Naive thymus-derived CD4-positive, alpha-beta T cell (primary cell): ENCODE data around the gene GALNT2. TPM values are rescaled to one million over a fixed set of nuclear protein-coding genes. Genes with fewer than 3 reads are reported as not detected.

Experiments used
- ATAC-seq: fragments of 150-1000 bp; cut with Tn5 transposase; 2 replicates; pipeline ENCODE4 v1.10.0; 2021; ENCODE audit warnings: mild to moderate bottlenecking, moderate library complexity
- CTCF ChIA-PET: fragments of 350-600 bp; sonication (Branson Sonifier 250); formaldehyde crosslinking; loops from one replicate; lab custom pipeline; 2021; ENCODE audit warnings: antibody characterized with exemption; lab: Charles Lee
- POLR2A ChIA-PET: fragments of 350-600 bp; sonication (Branson Sonifier 250); formaldehyde crosslinking; loops from one replicate; lab custom pipeline; 2021; ENCODE audit warnings: antibody characterized with exemption, inconsistent platforms; lab: Charles Lee
- DNase-seq, 9 donors: peaks; one replicate each; pipeline versions ENCODE4 v3.0.0 to v3.0.0-alpha.2; 2020 to 2022; ENCODE audit warnings: mixed read lengths in 1 of 9
- H3K27ac ChIP-seq: one replicate; pipeline ENCODE4 v1.7.0; 2013; ENCODE audit warnings: mild to moderate bottlenecking, low read depth, low read length, moderate library complexity
- H3K27me3 ChIP-seq, 2 donors: one replicate each; pipeline ENCODE4 v1.7.0; 2013; ENCODE audit warnings: low read length in 2 of 2, mild to moderate bottlenecking in 2 of 2, moderate library complexity in 2 of 2; ENCODE audit not compliant: control insufficient read depth in 2 of 2, insufficient read depth in 2 of 2
- H3K36me3 ChIP-seq, 3 experiments: 1 replicate in 2 of 3; 2 replicates in 1 of 3; pipeline ENCODE4 v1.7.0; 2013; ENCODE audit warnings: low read length in 3 of 3, mild to moderate bottlenecking in 3 of 3, moderate library complexity in 1 of 3; ENCODE audit not compliant: insufficient read depth in 3 of 3, control insufficient read depth in 2 of 3
- H3K4me1 ChIP-seq, 2 donors: one replicate each; pipeline ENCODE4 v1.7.0; 2013; ENCODE audit warnings: low read length in 2 of 2, mild to moderate bottlenecking in 2 of 2, moderate library complexity in 1 of 2; ENCODE audit not compliant: control insufficient read depth in 2 of 2, insufficient read depth in 2 of 2
- H3K4me3 ChIP-seq: 2 replicates; pipeline ENCODE4 v1.7.0; 2013; ENCODE audit warnings: mild to moderate bottlenecking, low read length
- H3K9me3 ChIP-seq, 3 experiments: 1 replicate in 2 of 3; 2 replicates in 1 of 3; pipeline ENCODE4 v1.7.0; 2013; ENCODE audit warnings: low read length in 3 of 3; ENCODE audit not compliant: control insufficient read depth in 2 of 3
- H3K27ac Mint-ChIP-seq, 9 donors: one replicate each; pipeline ENCODE4 v1.8.0; 2020 to 2022; ENCODE audit warnings: mixed read lengths in 9 of 9, mild to moderate bottlenecking in 8 of 9, moderate library complexity in 5 of 9, inconsistent platforms in 2 of 9
- H3K27me3 Mint-ChIP-seq, 5 donors: one replicate each; pipeline ENCODE4 v1.8.0; 2021 to 2022; ENCODE audit warnings: mixed read lengths in 5 of 5, mild to moderate bottlenecking in 1 of 5
- H3K36me3 Mint-ChIP-seq, 5 donors: one replicate each; pipeline ENCODE4 v1.8.0; 2020 to 2022; ENCODE audit warnings: mixed read lengths in 5 of 5, mild to moderate bottlenecking in 3 of 5, inconsistent platforms in 1 of 5
- H3K4me1 Mint-ChIP-seq, 7 donors: one replicate each; pipeline ENCODE4 v1.8.0; 2020 to 2022; ENCODE audit warnings: mixed read lengths in 7 of 7, mild to moderate bottlenecking in 3 of 7, inconsistent platforms in 1 of 7
- H3K4me3 Mint-ChIP-seq, 10 donors: one replicate each; pipeline ENCODE4 v1.8.0; 2020 to 2022; ENCODE audit warnings: mild to moderate bottlenecking in 10 of 10, mixed read lengths in 10 of 10, moderate library complexity in 6 of 10, inconsistent platforms in 2 of 10
- H3K9me3 Mint-ChIP-seq, 11 donors: one replicate each; pipeline ENCODE4 v1.8.0; 2020 to 2022; ENCODE audit warnings: mixed read lengths in 11 of 11, mild to moderate bottlenecking in 4 of 11, inconsistent platforms in 1 of 11, moderate library complexity in 1 of 11
- intact Hi-C, 2 donors: fragments of 100-400 bp; cut with micrococcal nuclease; formaldehyde crosslinking; loops; one replicate each; pipeline ENCODE4 v1.15.1; 2023
- polyA plus RNA-seq, 2 donors: library from polyadenylated mRNA; unstranded; fragments of 300-500 nt; fragmentation: Illumina TruSeq; gene quantifications; one replicate each; pipeline ENCODE4 v1.2.3, GENCODE V29; 2021
- total RNA-seq, 6 experiments: library from RNA in 5 of 6; stranded (reverse) in 5 of 6; gene quantifications; 1 replicate in 5 of 6; 2 replicates in 1 of 6; pipeline ENCODE4 v1.2.3 and lab custom pipeline; 2021 to 2026

GALNT2 gene
- total and polyA plus RNA-seq, 7 experiments from 2014 or later: 12.0 to 32.7 (median 23.3) TPM

- peaks cover 0 to 4% (median 0%) of the 10 kb centered on the region in 11 donors for H3K9me3 Mint-ChIP-seq
- H3K4me3 Mint-ChIP-seq: no peak overlapping the region
- Histone ChIP-seq H3K27ac (no peak overlapping the region), H3K4me3 (no peak overlapping the region), H3K4me1 (no peaks in the 10 kb centered on the region), H3K36me3 (no peaks in the 10 kb centered on the region), H3K27me3 (no peaks in the 10 kb centered on the region), H3K9me3 (no peaks in the 10 kb centered on the region)
- peaks cover 16 to 43% (median 27%) of the 10 kb centered on the region in 7 donors for H3K4me1 Mint-ChIP-seq
- no peak overlapping the region for H3K27ac Mint-ChIP-seq
- DNase-seq (no peak), ATAC-seq (no peak)
- H3K27me3 Mint-ChIP-seq: no peaks in the 10 kb centered on the region
- ChIA-PET POLR2A (no interaction called here), CTCF (no interaction called here)
- peaks cover 0 to 38% (median 12%) of the 10 kb centered on the region in 5 donors for H3K36me3 Mint-ChIP-seq
- intact Hi-C loops: no loop called here
Observed at GRCh38 chr1:230218667-230219066, 151.6 kb downstream of the GALNT2 start.

GRCh38 chr1:230219174-230220067, 152.4 kb downstream of the GALNT2 start:
- no peaks in the 10 kb centered on the region for H3K9me3 ChIP-seq
- ATAC-seq (no peak), DNase-seq (no peak)
- H3K4me1 ChIP-seq: no peaks in the 10 kb centered on the region
- Mint-ChIP-seq H3K4me3 (no peak overlapping the region), H3K36me3 (peaks cover 0 to 35% (median 12%) of the 10 kb centered on the region in 5 donors), H3K27me3 (no peaks in the 10 kb centered on the region), H3K4me1 (peaks cover 17 to 41% (median 25%) of the 10 kb centered on the region in 7 donors), H3K27ac (peak overlapping the region in 2 of 9 donors; percentile 14 to 49), H3K9me3 (peaks cover 0 to 4% (median 0%) of the 10 kb centered on the region in 11 donors)
- intact Hi-C loops: no loop called here
- no peaks in the 10 kb centered on the region for H3K27me3 ChIP-seq
- H3K27ac ChIP-seq: no peak overlapping the region
- H3K36me3 ChIP-seq: no peaks in the 10 kb centered on the region
- ChIA-PET CTCF (no interaction called here), POLR2A (no interaction called here)
- H3K4me3 ChIP-seq: no peak overlapping the region

DNA sequence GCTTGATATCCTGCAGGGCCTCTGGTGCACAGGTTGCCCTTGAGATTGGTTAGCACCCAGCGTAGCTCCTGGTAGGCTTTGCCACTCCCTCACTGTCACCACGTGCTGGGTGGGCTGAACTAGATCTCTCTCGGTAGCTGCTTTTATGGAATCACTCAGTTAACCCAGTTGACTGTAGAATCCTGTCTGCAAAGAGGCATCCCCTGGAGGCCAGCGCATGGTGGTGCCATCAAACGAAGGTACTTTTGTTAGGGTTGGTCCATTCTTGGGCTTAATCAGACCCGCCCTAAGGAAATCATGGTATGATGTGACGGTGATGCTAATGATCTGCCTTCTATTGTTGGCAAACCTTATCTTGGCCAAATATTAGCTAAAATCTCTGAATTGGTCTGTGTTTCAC, 153.4 kb downstream of the GALNT2 start:
- ATAC-seq (no peak), DNase-seq (no peak)
- Histone ChIP-seq H3K4me3 (no peak overlapping the region), H3K4me1 (no peaks in the 10 kb centered on the region), H3K27ac (no peak overlapping the region), H3K9me3 (no peaks in the 10 kb centered on the region), H3K36me3 (no peaks in the 10 kb centered on the region), H3K27me3 (no peaks in the 10 kb centered on the region)
- ChIA-PET POLR2A (no interaction called here), CTCF (no interaction called here)
- H3K36me3 Mint-ChIP-seq: peaks cover 0 to 41% (median 12%) of the 10 kb centered on the region in 5 donors
- H3K4me3 Mint-ChIP-seq: no peak overlapping the region
- H3K4me1 Mint-ChIP-seq: peaks cover 12 to 37% (median 23%) of the 10 kb centered on the region in 7 donors
- peak overlapping the region in 2 of 9 donors; percentile 6 to 26 for H3K27ac Mint-ChIP-seq
- intact Hi-C loops: no loop called here
- peaks cover 0 to 4% (median 0%) of the 10 kb centered on the region in 11 donors for H3K9me3 Mint-ChIP-seq
- H3K27me3 Mint-ChIP-seq: no peaks in the 10 kb centered on the region

GRCh38 chr1:230220907-230221306, 153.9 kb downstream of the GALNT2 start:
- intact Hi-C loops: no loop called here

DNA sequence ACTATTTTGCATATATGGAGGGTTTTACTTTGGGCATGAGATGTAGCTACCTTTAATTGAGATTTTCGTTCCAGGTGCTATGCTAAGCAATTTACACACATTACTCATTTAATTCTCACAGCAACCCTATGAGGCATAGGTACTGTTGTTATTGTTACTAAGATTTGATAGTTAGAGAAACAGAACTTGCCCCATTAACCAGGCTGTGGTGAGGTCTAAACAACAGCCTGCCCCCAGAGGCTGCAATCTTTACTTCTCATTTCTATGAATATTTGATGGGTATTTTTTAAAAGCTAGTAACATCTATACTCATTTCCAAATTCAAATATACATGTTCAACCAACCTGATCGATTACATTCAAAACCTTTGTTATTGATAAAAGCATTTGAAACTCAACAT, 155.6 kb downstream of the GALNT2 start:
- H3K36me3 ChIP-seq: no peaks in the 10 kb centered on the region
- intact Hi-C loops: no loop called here
- no peak overlapping the region for H3K27ac ChIP-seq
- CTCF ChIA-PET: no interaction called here
- no peak overlapping the region for H3K4me3 ChIP-seq
- H3K4me1 Mint-ChIP-seq: peaks cover 1 to 31% (median 23%) of the 10 kb centered on the region in 7 donors
- no peak overlapping the region for H3K27ac Mint-ChIP-seq
- POLR2A ChIA-PET: no interaction called here
- ATAC-seq: no peak
- peaks cover 0 to 37% (median 3%) of the 10 kb centered on the region in 5 donors for H3K36me3 Mint-ChIP-seq
- H3K4me3 Mint-ChIP-seq: no peak overlapping the region
- DNase-seq: no peak
- H3K9me3 Mint-ChIP-seq: no peaks in the 10 kb centered on the region
- H3K27me3 ChIP-seq: no peaks in the 10 kb centered on the region
- no peaks in the 10 kb centered on the region for H3K9me3 ChIP-seq
- H3K27me3 Mint-ChIP-seq: no peaks in the 10 kb centered on the region
- no peaks in the 10 kb centered on the region for H3K4me1 ChIP-seq

More at GRCh38 chr1:230220907-230221306, 153.9 kb downstream of the GALNT2 start:
- Mint-ChIP-seq H3K4me1 (peaks cover 12 to 37% (median 23%) of the 10 kb centered on the region in 7 donors), H3K36me3 (peaks cover 0 to 38% (median 8%) of the 10 kb centered on the region in 5 donors), H3K27ac (peak overlapping the region in 2 of 9 donors; percentile 6 to 26), H3K4me3 (no peak overlapping the region), H3K9me3 (peaks cover 0 to 4% (median 0%) of the 10 kb centered on the region in 11 donors), H3K27me3 (no peaks in the 10 kb centered on the region)
- H3K27ac ChIP-seq: no peak overlapping the region
- no peak for DNase-seq
- H3K36me3 ChIP-seq: no peaks in the 10 kb centered on the region
- ChIA-PET CTCF (no interaction called here), POLR2A (no interaction called here)
- H3K9me3 ChIP-seq: no peaks in the 10 kb centered on the region
- no peaks in the 10 kb centered on the region for H3K27me3 ChIP-seq
- no peaks in the 10 kb centered on the region for H3K4me1 ChIP-seq
- no peak overlapping the region for H3K4me3 ChIP-seq
- no peak for ATAC-seq

DNA sequence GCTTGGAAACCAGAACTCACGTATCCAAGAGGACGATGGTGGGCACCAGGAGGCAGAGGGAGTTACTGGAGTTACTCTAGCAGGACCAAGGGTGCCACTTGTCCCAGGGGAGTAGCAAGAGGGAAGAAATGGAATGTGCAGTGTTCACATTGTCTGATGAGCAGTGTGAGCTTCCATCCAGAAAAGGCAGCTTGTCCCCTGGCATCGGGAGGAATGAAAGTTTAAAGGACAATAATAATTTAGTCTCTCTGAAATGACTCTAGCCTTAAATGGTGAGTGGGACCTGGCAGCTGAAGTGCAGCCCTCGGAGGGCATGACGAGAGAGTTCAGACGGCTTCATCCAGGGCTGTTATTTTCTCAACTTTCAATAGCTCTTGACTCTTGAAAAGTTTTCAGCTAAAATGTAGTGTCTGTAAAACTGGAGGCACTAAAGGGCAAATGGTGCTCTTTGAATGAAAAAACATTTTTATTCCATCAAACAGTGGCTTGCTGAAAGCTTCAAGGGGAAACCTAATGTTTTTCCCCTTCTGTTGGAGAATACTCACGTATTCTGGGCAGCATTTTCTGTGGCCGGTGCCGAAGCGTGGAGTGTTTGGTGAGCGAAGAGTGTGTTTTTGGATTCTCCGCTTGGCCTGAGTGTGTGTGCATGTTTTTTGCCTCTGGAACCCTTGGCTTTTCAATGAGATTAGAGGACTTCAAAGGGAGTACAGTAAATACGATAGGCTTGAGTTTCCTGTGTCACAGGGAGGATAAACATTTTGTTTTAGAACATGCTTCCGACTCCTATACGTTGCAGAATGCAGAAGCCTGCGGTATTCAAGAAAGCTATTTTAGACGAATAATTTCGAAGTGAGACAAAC, 157.3 kb downstream of the GALNT2 start:
- Mint-ChIP-seq H3K36me3 (peaks cover 0 to 33% (median 6%) of the 10 kb centered on the region in 5 donors), H3K4me1 (peaks cover 0 to 26% (median 22%) of the 10 kb centered on the region in 7 donors), H3K27me3 (no peaks in the 10 kb centered on the region), H3K27ac (peak overlapping the region in 1 of 9 donors; percentile 17), H3K4me3 (no peak overlapping the region), H3K9me3 (no peaks in the 10 kb centered on the region)
- intact Hi-C loops: no loop called here
- DNase-seq (no peak), ATAC-seq (no peak)
- no peaks in the 10 kb centered on the region for H3K36me3 ChIP-seq
- POLR2A ChIA-PET: interaction anchor here (0.6 kb wide), 1 partner anchor 1035 kb away, joined by 3 read pairs; no protein-coding TSS in a partner anchor
- no peaks in the 10 kb centered on the region for H3K27me3 ChIP-seq
- no peak overlapping the region for H3K27ac ChIP-seq
- CTCF ChIA-PET: interaction anchor here (0.6 kb wide), 1 partner anchor 10 kb away, joined by 3 read pairs; no protein-coding TSS in a partner anchor
- H3K4me3 ChIP-seq: no peak overlapping the region
- H3K9me3 ChIP-seq: no peaks in the 10 kb centered on the region
- no peaks in the 10 kb centered on the region for H3K4me1 ChIP-seq
